ENCODE results near the gene NME8. TPM values are rescaled to one million over a fixed set of nuclear protein-coding genes. Genes with fewer than 3 reads are reported as not detected.
A peak's percentile ranks its signal among the peaks of the same experiment; 100 is the strongest.

Gene NME8
- total and polyA plus RNA-seq, 2 of the 4 experiments (the other 2 are of a cell fraction) = not detected

GRCh38 chr7:37920849-37921805 lies 72.7 kb downstream of the NME8 start:
- no peak overlapping the region for H3K4ac ChIP-seq (ENCODE audit: low read depth, low read length)
- H3K27ac ChIP-seq (ENCODE audit: insufficient read depth, low read length) = no peak overlapping the region
- in situ Hi-C loops (cut with MboI; ENCODE audit: low sequenced_read_pairs) = no loop called here
- no peak overlapping the region for H3K14ac ChIP-seq (replicated peaks; ENCODE audit: low read depth, low read length)
- no peaks in the 10 kb centered on the region for H3K9me1 ChIP-seq (ENCODE audit: insufficient read depth, low read length)
- H3K4me3 ChIP-seq (ENCODE audit: insufficient read depth, low read depth, low read length) = no peak overlapping the region
- no peak overlapping the region; the same call in 1 of the 2 replicates for H3K4me2 ChIP-seq (ENCODE audit: low read depth, low read length)
- H4K91ac ChIP-seq (ENCODE audit: insufficient read depth, low read depth, low read length) = no peak overlapping the region
- H3K27me3 ChIP-seq (ENCODE audit: control insufficient read depth, insufficient read depth, low read length) = peaks cover 1% of the 10 kb centered on the region; the same call in 1 of the 2 replicates
- H2AFZ ChIP-seq (replicated peaks; ENCODE audit: low read length, poor library complexity) = peak overlapping the region; percentile 58
- H2AK9ac ChIP-seq (replicated peaks; ENCODE audit: low read depth, low read length, poor library complexity) = no peak overlapping the region
- DNase-seq (no peak), ATAC-seq (ENCODE audit: low read depth) (no peak)
- no peaks in the 10 kb centered on the region for H3K4me1 ChIP-seq (ENCODE audit: control insufficient read depth, insufficient read depth, low read length)
- H4K20me1 ChIP-seq (ENCODE audit: insufficient read depth, low read length) = no peaks in the 10 kb centered on the region
- intact Hi-C loops (cut with micrococcal nuclease) = no loop called here
- ChIA-PET CTCF (no interaction called here), POLR2A (ENCODE audit: unreplicated experiment) (no interaction called here)
- no peak overlapping the region for H4K5ac ChIP-seq (ENCODE audit: low read depth, low read length)
- no peak overlapping the region for H3K23ac ChIP-seq (ENCODE audit: low read depth, low read length)
- no peaks in the 10 kb centered on the region for H3K9me3 ChIP-seq (ENCODE audit: control insufficient read depth, insufficient read depth, low read length)
- H2BK15ac ChIP-seq (ENCODE audit: low read depth, low read length) = no peak overlapping the region
- no peak overlapping the region for H3K9ac ChIP-seq (ENCODE audit: low read depth, low read length)
- H3K79me1 ChIP-seq (ENCODE audit: low read depth in 1 of 2, low read length in 2 of 2) = no peaks in the 10 kb centered on the region
- no peaks in the 10 kb centered on the region for H3K36me3 ChIP-seq (ENCODE audit: control insufficient read depth, insufficient read depth, low read length)
- no peak overlapping the region for H4K8ac ChIP-seq (ENCODE audit: low read depth in 2 of 2, low read length in 2 of 2)
- H2BK120ac ChIP-seq (ENCODE audit: low read depth, low read length) = no peak overlapping the region
- no peak overlapping the region for H3K18ac ChIP-seq (ENCODE audit: low read depth, low read length)
- H2BK5ac ChIP-seq (ENCODE audit: low read depth, low read length, poor library complexity, severe bottlenecking) = no peak overlapping the region
- no TSS peak for BruUV-seq (replicated peaks)
- no peak overlapping the region for H2BK20ac ChIP-seq (ENCODE audit: low read depth, low read length)
- no peak overlapping the region for H2AK5ac ChIP-seq (ENCODE audit: low read depth, low read length)
- dilution Hi-C loops (cut with HindIII; ENCODE audit: low sequenced_read_pairs, unreplicated experiment) = no loop called here
- WGBS, 2 experiments (ENCODE audit: extremely low coverage in 2 of 2, insufficient read length in 1 of 2) = 3% methylated on average over 20 of the region's 63 CpGs; no CpG with 5 or more reads in 1 of the 2 experiments
- H3K56ac ChIP-seq (ENCODE audit: extremely low read depth, insufficient read depth, low read length) = no peak overlapping the region
- TF ChIP-seq FOS (IDR thresholded peaks at IDR 0.05; ENCODE audit: low read depth, low read length) = no peak
- TF ChIP-seq BHLHE40 (IDR thresholded peaks at IDR 0.05; ENCODE audit: low read depth, low read length) = no peak
- TF ChIP-seq POLR2A (IDR thresholded peaks at IDR 0.05; ENCODE audit: low read depth, low read length) = no peak
- no peak for TF ChIP-seq USF2 (IDR thresholded peaks at IDR 0.05; ENCODE audit: low read depth, low read length)
- no peak for TF ChIP-seq MXI1 (IDR thresholded peaks at IDR 0.05; ENCODE audit: borderline replicate concordance, low read depth, low read length)
- no peak for TF ChIP-seq SMC3 (IDR thresholded peaks at IDR 0.05; ENCODE audit: low read depth, low read length)
- TF ChIP-seq CTCF (conservative IDR thresholded peaks at IDR 0.05; ENCODE audit: low read depth, low read length) = no peak
- no peak for TF ChIP-seq RAD21 (IDR thresholded peaks at IDR 0.05; ENCODE audit: low read length)
- no peak for TF ChIP-seq RFX5 (IDR thresholded peaks at IDR 0.05; ENCODE audit: low read depth, low read length)
- TF ChIP-seq CEBPB (IDR thresholded peaks at IDR 0.05; ENCODE audit: low read depth, low read length) = no peak
- TF ChIP-seq NFE2L2 (IDR thresholded peaks at IDR 0.05; ENCODE audit: low read depth, low read length) = no peak
- no peak for TF ChIP-seq CHD1 (IDR thresholded peaks at IDR 0.05; ENCODE audit: low read depth, low read length)
- no peak for TF ChIP-seq MAFK (IDR thresholded peaks at IDR 0.05; ENCODE audit: low read depth, low read length)
- TF ChIP-seq RCOR1 (IDR thresholded peaks at IDR 0.05; ENCODE audit: insufficient replicate concordance, low read length) = no peak
- TF ChIP-seq MAZ (IDR thresholded peaks at IDR 0.05; ENCODE audit: borderline replicate concordance, low read depth, low read length) = no peak

Data from IMR-90 (cell line).